HG02840 (cell line): ENCODE measurements around the gene F7.

Experiments
- ATAC-seq: cut with Tn5 transposase; IDR thresholded peaks from one replicate; pipeline ENCODE4 v1.9.1; 2021; ENCODE audit warnings: mild to moderate bottlenecking, moderate library complexity, moderate number of reproducible peaks; ENCODE audit not compliant: unreplicated experiment, low FRiP score

Gene F7

GRCh38 chr13:113166681-113167080, 61.1 kb downstream of the F7 start:
- ATAC-seq, result no peak

DNA sequence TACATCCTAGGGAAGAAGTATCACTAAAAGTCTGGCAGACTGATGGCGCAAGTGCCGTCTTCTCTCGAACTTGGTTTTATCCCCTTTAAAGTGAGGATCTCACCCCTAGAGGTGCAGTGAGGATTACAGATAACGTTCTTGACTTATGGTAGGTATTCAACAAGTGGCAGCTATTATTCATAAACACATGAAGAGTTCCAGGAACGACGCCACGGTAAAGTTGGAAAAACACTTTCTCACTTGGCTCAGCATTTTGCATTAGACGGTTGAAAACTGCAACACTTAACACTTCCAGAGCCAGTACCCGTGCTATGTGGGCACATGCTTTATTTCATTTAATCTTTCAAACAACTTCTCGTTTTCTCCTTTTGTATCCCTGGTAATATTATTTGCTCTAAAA, 61.6 kb downstream of the F7 start:
- no peak for ATAC-seq

GRCh38 chr13:113167575-113167974, 62.0 kb downstream of the F7 start:
- no peak for ATAC-seq

- no peak for ATAC-seq
These were observed 62.6 kb downstream of the F7 start for GRCh38 chr13:113168211-113168610.

GRCh38 chr13:113169277-113170272, 64.0 kb downstream of the F7 start:
- ATAC-seq, result no peak
